Sigmoid colon (tissue), 7 donors: Measurements from ENCODE around the gene THEMIS. TPM values are rescaled to one million over a fixed set of nuclear protein-coding genes. Genes with fewer than 3 reads are reported as not detected.

Experiments
- DNase-seq: peaks from one replicate; pipeline ENCODE4 v3.0.0-alpha.2; 2019
- H3K27ac ChIP-seq, 4 donors: fragments of 200-600 bp; sonication (generic); one replicate each; pipeline ENCODE4 v1.5.1; 2016 to 2019; ENCODE audit warnings: mild to moderate bottlenecking in 1 of 4
- H3K27me3 ChIP-seq, 3 donors: fragments of 200-600 bp; sonication (generic); one replicate each; pipeline ENCODE4 v1.5.1; 2019; ENCODE audit warnings: mild to moderate bottlenecking in 1 of 3
- H3K36me3 ChIP-seq, 4 donors: fragments of 200-600 bp; sonication (generic); one replicate each; pipeline ENCODE4 v1.5.1; 2016 to 2019
- H3K4me1 ChIP-seq, 4 donors: fragments of 200-600 bp; sonication (generic); one replicate each; pipeline ENCODE4 v1.5.1; 2017 to 2019
- H3K4me3 ChIP-seq, 4 donors: fragments of 200-600 bp; sonication (generic); one replicate each; pipeline ENCODE4 v1.5.1; 2017 to 2019; ENCODE audit warnings: mild to moderate bottlenecking in 2 of 4, moderate library complexity in 1 of 4
- H3K9me3 ChIP-seq, 4 donors: fragments of 200-600 bp in 3 of 4; sonication (generic) in 3 of 4; one replicate each; pipeline versions ENCODE4 v1.5.1 to v1.6.1; 2013 to 2019
- EP300 ChIP-seq, 4 donors: sonication (generic); formaldehyde crosslinking; IDR thresholded peaks; one replicate each; pipeline ENCODE4 v1.6.1; 2017; ENCODE audit warnings: antibody characterized with exemption in 4 of 4
- POLR2A ChIP-seq, 2 donors: fragments of 450-650 bp; IDR thresholded peaks; one replicate each; pipeline ENCODE4 v1.6.1; 2016; ENCODE audit warnings: antibody characterized with exemption in 2 of 2, mild to moderate bottlenecking in 2 of 2, moderate library complexity in 2 of 2
- POLR2AphosphoS5 ChIP-seq, 4 donors: sonication (generic); formaldehyde crosslinking; IDR thresholded peaks; one replicate each; pipeline ENCODE4 v1.6.1; 2017; ENCODE audit warnings: antibody characterized with exemption in 4 of 4
- WGBS, 2 donors: extraction: QIAGEN DNeasy Blood & Tissue Kit; methylation state at CpG; one replicate each; pipeline ENCODE4 v1.1.7; 2013; 5-methylcytosine and 5-hydroxymethylcytosine counted together
- intact Hi-C: fragments of 100-400 bp; cut with DNase I; formaldehyde crosslinking; loops from one replicate; pipeline ENCODE4 v1.15.1; 2023
- polyA plus RNA-seq, 3 donors: library from polyadenylated mRNA; stranded (reverse); fragments of 200-250 nt; gene quantifications; one replicate each; pipeline ENCODE4 v1.2.3, GENCODE V29; 2013
- total RNA-seq, 4 donors: library from RNA; depleted of rRNA; stranded (reverse); fragments of >200 nt; gene quantifications; one replicate each; pipeline ENCODE4 v1.1.0, GENCODE V29; 2016
- TF ChIP-seq, protein P1 (sequence below), 4 experiments: fragments of 450-650 bp in 3 of 4; fragments of 200-600 bp in 1 of 4; IDR thresholded peaks; one replicate each; pipeline ENCODE4 v1.5.1; 2016 to 2019; ENCODE audit warnings: antibody characterized with exemption in 4 of 4, mild to moderate bottlenecking in 3 of 4, moderate library complexity in 2 of 4
- donor health status: healthy with polysubstance abuse.
- donor health status: Bipolar disorder and iron deficiency.
- donor health status: healthy.

The THEMIS gene
- total and polyA plus RNA-seq, 7 donors, result 0.33 to 2.5 (median 0.60) TPM; not detected in 2

- TF ChIP-seq POLR2A (IDR thresholded peaks at IDR 0.05) (no peak), EP300 (IDR thresholded peaks at IDR 0.05) (no peak), POLR2AphosphoS5 (IDR thresholded peaks at IDR 0.05) (no peak)
- TF ChIP-seq, protein P1, sequence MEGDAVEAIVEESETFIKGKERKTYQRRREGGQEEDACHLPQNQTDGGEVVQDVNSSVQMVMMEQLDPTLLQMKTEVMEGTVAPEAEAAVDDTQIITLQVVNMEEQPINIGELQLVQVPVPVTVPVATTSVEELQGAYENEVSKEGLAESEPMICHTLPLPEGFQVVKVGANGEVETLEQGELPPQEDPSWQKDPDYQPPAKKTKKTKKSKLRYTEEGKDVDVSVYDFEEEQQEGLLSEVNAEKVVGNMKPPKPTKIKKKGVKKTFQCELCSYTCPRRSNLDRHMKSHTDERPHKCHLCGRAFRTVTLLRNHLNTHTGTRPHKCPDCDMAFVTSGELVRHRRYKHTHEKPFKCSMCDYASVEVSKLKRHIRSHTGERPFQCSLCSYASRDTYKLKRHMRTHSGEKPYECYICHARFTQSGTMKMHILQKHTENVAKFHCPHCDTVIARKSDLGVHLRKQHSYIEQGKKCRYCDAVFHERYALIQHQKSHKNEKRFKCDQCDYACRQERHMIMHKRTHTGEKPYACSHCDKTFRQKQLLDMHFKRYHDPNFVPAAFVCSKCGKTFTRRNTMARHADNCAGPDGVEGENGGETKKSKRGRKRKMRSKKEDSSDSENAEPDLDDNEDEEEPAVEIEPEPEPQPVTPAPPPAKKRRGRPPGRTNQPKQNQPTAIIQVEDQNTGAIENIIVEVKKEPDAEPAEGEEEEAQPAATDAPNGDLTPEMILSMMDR (IDR thresholded peaks at IDR 0.05), result no peak
- WGBS, 2 donors, result 90 to 100% methylated on average over 1 of the region's 1 CpG
- Histone ChIP-seq H3K27ac (no peak overlapping the region), H3K27me3 (no peaks in the 10 kb centered on the region), H3K4me3 (no peak overlapping the region), H3K36me3 (no peaks in the 10 kb centered on the region), H3K4me1 (no peaks in the 10 kb centered on the region), H3K9me3 (peaks cover 0 to 1% (median 0%) of the 10 kb centered on the region in 4 donors)
- no peak for DNase-seq
- intact Hi-C loops, result no loop called here
These were observed 32.5 kb downstream of the THEMIS start for GRCh38 chr6:127868338-127868737.

DNA sequence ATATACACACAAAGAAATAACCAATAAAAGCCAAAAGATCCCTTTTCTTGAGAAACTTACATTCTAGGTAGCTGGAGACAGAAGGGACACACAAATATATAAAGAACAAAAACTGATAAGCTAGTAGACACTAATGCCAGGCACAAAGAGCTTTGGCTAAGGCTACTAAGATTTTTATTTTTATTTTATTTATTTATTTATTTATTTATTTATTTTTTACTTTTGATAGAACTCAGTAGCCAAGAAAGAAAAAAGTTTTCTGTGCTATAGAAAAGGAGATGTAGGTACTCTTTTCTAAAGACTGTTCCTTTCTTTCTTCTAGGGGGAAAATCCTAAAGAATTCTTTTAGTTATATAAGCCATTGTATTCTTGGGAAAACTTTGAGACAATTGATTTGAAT, 34.1 kb downstream of the THEMIS start:
- Histone ChIP-seq H3K36me3 (no peaks in the 10 kb centered on the region), H3K4me3 (no peak overlapping the region), H3K9me3 (no peaks in the 10 kb centered on the region), H3K4me1 (no peaks in the 10 kb centered on the region), H3K27me3 (no peaks in the 10 kb centered on the region), H3K27ac (no peak overlapping the region)
- no peak for DNase-seq
- intact Hi-C loops, result no loop called here
- TF ChIP-seq, protein P1 (IDR thresholded peaks at IDR 0.05), result no peak
- TF ChIP-seq POLR2A (IDR thresholded peaks at IDR 0.05), result no peak
- TF ChIP-seq EP300 (IDR thresholded peaks at IDR 0.05), result no peak
- TF ChIP-seq POLR2AphosphoS5 (IDR thresholded peaks at IDR 0.05), result no peak

DNA sequence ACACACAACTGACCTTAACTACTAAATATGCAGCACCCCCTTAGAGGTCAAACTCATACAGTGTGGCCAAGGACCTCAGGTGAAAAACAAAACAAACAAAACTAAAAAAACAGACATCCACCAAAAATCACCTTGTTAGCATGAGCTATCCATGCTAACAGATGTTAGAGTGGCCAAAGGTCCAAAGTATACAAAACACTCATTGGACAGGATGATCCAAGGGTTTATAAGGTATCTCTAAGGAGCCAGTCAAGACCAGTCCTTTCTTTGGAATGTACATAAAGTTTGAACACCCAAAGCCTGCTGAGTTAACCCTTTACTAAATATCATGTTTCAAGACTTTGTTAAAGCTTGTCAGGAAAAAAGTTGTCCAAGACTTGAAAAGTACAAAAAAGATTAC, 35.8 kb downstream of the THEMIS start:
- Histone ChIP-seq H3K27me3 (no peaks in the 10 kb centered on the region), H3K4me3 (no peak overlapping the region), H3K36me3 (no peaks in the 10 kb centered on the region), H3K27ac (no peak overlapping the region), H3K4me1 (no peaks in the 10 kb centered on the region), H3K9me3 (no peaks in the 10 kb centered on the region)
- TF ChIP-seq POLR2A (IDR thresholded peaks at IDR 0.05) (no peak), POLR2AphosphoS5 (IDR thresholded peaks at IDR 0.05) (no peak), EP300 (IDR thresholded peaks at IDR 0.05) (no peak)
- TF ChIP-seq, protein P1 (IDR thresholded peaks at IDR 0.05), result no peak
- intact Hi-C loops, result no loop called here
- no peak for DNase-seq

DNA sequence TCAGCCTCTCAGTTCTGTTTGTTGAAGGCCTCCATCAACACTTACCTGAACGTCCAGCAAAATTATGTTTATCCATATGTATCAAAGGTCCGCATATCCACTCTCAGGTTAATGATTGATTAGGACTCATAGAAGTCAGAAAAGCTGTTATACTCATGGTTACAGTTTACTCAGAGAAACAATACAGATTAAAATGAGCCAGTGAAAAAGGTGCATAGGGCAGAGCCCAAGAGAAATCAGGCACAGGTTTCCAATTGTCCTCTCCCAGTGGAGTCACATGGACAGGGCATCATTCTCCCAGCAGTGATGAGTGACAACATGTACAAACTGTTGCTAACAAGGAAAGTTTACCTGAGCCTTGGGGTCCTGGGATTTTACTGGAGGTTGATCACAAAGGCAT, 36.2 kb downstream of the THEMIS start:
- 21 to 78% methylated on average over 2 of the region's 2 CpGs for WGBS, 2 donors
- TF ChIP-seq POLR2AphosphoS5 (IDR thresholded peaks at IDR 0.05), result no peak

GRCh38 chr6:127860723-127861122, 40.1 kb downstream of the THEMIS start:
- no peak for DNase-seq
- intact Hi-C loops, result no loop called here

More for the DNA sequence above, 36.2 kb downstream of the THEMIS start:
- Histone ChIP-seq H3K4me3 (no peak overlapping the region), H3K27me3 (no peaks in the 10 kb centered on the region), H3K27ac (no peak overlapping the region), H3K36me3 (no peaks in the 10 kb centered on the region), H3K9me3 (no peaks in the 10 kb centered on the region), H3K4me1 (no peaks in the 10 kb centered on the region)
- intact Hi-C loops, result no loop called here
- no peak for DNase-seq

More at GRCh38 chr6:127860723-127861122, 40.1 kb downstream of the THEMIS start:
- H3K27me3 ChIP-seq, result no peaks in the 10 kb centered on the region
- H3K9me3 ChIP-seq, result no peaks in the 10 kb centered on the region
- WGBS, 2 donors, result 88 to 94% methylated on average over 2 of the region's 2 CpGs
- no peak overlapping the region for H3K4me3 ChIP-seq
- TF ChIP-seq EP300 (IDR thresholded peaks at IDR 0.05) (no peak), POLR2AphosphoS5 (IDR thresholded peaks at IDR 0.05) (no peak), POLR2A (IDR thresholded peaks at IDR 0.05) (no peak)
- TF ChIP-seq, protein P1 (IDR thresholded peaks at IDR 0.05), result no peak
- H3K4me1 ChIP-seq, result no peaks in the 10 kb centered on the region
- H3K27ac ChIP-seq, result no peak overlapping the region
- H3K36me3 ChIP-seq, result no peaks in the 10 kb centered on the region
